Fibroblast of skin of left biceps (primary cell): Measurements from ENCODE around the gene PCDHGB1.
"Not testable (repeated sequence)": the region's sequence is repeated elsewhere in the genome, so short reads cannot be mapped to it uniquely, and the experiment has no call there.

Experiments used
- DNase-seq, 2 experiments: peaks; one replicate each; pipeline ENCODE4 v3.0.0-alpha.2; 2013; ENCODE audit warnings: low read depth in 2 of 2

Gene PCDHGB1

DNA sequence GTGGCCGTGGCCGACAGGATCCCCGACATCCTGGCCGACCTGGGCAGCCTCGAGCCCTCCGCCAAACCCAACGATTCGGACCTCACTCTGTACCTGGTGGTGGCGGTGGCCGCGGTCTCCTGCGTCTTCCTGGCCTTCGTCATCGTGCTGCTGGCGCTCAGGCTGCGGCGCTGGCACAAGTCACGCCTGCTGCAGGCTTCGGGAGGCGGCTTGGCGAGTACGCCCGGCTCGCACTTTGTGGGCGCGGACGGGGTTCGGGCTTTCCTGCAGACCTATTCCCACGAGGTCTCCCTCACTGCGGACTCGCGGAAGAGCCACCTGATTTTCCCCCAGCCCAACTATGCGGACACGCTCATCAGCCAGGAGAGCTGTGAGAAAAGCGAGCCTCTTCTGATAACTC, 3.9 kb upstream of the PCDHGB1 start:
- DNase-seq, result not testable (repeated sequence)

DNA sequence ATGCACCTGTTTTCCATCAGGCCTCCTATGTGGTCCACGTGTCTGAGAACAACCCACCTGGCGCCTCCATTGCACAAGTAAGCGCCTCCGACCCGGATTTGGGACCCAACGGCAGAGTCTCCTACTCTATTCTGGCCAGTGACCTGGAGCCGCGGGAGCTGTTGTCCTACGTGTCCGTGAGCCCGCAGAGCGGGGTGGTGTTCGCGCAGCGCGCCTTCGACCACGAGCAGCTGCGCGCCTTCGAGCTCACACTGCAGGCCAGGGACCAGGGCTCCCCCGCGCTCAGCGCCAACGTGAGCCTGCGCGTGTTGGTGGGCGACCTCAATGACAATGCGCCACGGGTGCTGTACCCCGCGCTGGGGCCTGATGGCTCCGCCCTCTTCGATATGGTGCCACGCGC, 1.7 kb downstream of the PCDHGB1 start:
- DNase-seq, result no peak

DNA sequence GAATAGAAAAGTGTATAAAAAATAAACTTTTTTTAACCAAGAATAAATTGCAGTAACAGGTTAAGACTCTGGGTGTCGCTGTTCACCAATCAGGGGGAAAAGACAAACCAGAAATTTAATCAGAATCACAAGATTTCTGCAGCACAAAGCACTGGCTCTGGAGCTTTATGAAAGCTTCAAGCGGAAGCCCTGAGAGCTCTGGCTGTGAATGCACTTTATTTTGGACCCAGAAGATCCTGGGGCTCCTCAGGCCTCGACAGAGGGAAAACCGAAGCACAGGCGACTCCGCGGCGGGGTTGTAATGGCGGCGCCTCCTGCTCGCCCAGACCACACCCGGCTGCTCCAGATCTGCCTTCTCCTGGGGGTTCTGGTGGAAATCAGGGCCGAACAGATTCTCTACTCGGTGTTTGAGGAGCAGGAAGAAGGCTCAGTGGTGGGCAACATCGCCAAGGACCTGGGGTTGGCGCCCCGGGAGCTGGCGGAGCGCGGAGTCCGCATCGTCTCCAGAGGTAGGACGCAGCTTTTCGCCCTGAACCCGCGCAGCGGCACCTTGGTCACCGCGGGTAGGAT, 5.1 kb downstream of the PCDHGB1 start, which contains the start of gene PCDHGA4:
TSS of gene PCDHGA4 (plus strand) at position 122 of the 570 bp plus-strand sequence. CDS start at position 209, 87 bp downstream.
- DNase-seq, result no peak

DNA sequence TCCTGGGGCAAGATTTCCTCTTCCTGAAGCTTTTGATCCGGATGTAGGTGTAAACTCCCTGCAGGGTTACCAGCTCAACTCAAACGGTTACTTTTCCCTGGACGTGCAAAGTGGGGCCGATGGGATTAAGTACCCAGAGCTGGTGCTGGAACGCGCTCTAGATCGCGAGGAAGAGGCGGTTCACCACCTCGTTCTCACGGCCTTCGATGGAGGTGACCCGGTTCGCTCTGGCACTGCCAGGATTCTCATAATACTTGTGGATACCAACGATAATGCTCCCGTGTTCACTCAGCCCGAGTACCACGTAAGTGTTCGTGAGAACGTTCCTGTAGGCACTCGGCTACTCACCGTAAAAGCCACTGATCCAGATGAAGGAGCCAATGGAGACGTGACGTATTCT, 5.7 kb downstream of the PCDHGB1 start:
- no peak for DNase-seq

DNA sequence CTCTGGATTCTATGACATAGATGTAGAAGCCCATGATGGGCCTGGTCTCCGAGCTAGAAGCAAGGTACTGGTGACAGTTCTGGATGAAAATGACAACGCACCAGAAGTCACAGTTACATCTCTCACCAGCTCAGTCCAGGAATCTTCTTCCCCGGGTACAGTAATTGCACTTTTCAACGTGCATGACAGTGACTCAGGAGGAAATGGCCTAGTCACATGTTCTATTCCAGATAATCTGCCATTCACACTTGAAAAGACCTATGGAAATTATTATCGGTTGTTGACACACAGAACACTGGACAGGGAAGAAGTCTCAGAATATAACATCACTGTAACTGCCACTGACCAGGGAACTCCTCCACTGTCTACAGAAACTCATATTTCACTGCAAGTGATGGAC, 6.2 kb downstream of the PCDHGB1 start:
- no peak for DNase-seq

DNA sequence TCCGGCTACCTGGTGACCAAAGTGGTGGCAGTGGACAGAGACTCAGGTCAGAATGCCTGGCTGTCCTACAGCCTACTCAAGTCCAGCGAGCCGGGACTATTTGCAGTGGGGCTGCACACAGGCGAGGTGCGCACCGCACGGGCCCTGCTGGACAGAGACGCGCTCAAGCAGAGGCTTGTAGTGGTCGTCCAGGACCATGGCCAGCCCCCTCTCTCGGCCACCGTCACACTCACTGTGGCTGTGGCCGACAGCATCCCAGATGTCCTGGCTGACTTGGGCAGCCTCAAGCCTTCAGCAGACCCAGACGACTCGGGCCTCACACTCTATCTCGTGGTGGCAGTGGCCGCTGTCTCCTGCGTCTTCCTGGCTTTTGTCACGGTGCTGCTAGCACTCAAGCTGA, 7.1 kb downstream of the PCDHGB1 start:
- DNase-seq, result no peak

DNA sequence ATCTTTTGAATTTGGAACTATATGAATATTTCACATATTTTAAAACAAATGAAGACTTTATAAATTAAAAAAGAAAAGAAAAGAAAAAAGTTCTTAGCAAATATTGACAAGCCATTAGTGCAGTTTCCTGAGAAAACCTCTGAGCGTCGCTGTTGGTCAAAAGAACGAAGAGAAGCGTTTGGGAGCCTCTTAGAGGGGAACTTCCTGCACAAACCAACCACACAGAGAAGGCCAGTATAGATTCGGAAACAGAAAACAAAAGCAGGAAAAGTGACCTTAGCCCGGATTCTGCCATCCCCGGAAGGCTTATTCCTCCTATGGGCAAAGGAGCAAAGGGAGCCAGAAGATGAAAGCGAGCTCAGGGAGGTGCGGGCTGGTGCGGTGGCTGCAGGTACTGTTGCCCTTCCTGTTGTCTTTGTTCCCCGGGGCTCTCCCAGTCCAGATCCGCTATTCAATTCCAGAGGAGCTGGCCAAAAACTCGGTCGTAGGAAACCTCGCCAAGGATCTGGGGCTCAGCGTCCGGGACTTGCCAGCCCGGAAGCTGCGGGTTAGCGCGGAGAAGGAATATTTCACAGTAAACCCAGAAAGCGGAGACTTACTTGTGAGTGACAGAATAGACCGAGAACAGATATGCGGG, 10.0 kb downstream of the PCDHGB1 start, which contains the start of gene PCDHGB2:
TSS of gene PCDHGB2 (plus strand) at position 205 of the 637 bp plus-strand sequence. CDS start at position 347, 142 bp downstream.
- DNase-seq, result no peak

DNA sequence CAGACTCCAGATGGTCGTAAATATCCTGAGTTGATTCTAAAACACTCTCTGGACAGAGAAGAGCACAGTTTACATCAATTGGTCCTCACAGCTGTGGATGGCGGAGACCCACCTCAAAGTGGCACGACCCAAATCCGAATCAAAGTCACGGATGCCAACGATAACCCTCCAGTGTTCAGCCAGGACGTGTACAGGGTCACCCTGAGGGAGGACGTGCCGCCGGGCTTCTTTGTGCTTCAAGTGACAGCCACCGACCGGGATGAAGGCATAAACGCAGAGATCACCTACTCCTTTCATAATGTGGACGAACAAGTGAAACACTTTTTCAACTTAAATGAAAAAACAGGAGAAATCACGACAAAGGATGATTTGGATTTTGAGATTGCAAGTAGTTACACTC, 10.8 kb downstream of the PCDHGB1 start:
- no peak for DNase-seq

DNA sequence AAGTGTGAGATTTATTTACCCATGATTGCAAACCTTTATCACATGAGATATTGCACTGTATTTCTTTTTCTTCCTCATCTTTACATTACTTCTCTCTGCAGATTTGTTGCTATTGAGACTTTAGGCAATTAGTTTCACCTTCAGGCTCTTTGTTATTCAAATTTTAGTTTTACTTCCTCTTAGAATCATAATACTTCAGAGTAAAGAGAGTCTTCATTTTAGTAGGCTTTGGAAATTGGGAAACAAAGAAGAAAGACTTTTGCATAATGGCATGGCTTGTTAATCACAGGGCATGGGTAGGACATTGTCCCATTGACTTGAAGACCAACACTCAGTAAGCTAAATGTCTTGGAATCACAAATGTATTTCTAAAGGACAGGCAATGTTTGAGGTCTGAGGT, 12.8 kb downstream of the PCDHGB1 start:
- no peak for DNase-seq

DNA sequence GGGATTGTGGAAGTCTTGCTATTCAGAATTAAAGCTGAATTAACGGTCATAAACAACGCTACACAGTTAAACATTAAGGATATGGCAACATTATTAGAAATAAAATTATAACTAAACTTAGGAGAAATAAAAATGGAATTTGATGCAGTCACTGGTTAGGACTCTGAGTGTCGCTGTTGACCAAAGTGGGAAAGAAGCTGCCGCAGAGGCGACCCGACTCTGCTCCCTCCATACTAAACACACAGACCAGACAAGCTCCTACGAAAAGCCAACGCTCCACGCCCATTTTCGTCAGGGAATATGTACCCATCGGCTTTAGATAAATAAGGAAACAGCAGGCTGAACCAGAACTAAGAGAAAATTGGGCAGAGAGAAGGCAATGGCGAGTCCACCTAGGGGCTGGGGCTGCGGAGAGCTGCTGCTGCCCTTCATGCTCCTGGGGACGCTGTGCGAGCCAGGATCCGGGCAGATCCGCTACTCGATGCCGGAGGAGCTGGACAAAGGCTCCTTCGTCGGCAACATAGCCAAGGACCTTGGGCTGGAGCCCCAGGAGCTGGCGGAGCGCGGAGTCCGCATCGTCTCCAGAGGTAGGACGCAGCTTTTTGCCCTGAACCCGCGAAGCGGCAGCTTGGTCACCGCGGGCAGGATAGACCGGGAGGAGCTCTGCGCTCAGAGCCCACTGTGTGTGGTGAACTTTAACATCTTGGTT, 14.2 kb downstream of the PCDHGB1 start, which contains the start of gene PCDHGA5:
TSS of gene PCDHGA5 (plus strand) at position 211 of the 709 bp plus-strand sequence. CDS start at position 380, 169 bp downstream.
- DNase-seq, result no peak

DNA sequence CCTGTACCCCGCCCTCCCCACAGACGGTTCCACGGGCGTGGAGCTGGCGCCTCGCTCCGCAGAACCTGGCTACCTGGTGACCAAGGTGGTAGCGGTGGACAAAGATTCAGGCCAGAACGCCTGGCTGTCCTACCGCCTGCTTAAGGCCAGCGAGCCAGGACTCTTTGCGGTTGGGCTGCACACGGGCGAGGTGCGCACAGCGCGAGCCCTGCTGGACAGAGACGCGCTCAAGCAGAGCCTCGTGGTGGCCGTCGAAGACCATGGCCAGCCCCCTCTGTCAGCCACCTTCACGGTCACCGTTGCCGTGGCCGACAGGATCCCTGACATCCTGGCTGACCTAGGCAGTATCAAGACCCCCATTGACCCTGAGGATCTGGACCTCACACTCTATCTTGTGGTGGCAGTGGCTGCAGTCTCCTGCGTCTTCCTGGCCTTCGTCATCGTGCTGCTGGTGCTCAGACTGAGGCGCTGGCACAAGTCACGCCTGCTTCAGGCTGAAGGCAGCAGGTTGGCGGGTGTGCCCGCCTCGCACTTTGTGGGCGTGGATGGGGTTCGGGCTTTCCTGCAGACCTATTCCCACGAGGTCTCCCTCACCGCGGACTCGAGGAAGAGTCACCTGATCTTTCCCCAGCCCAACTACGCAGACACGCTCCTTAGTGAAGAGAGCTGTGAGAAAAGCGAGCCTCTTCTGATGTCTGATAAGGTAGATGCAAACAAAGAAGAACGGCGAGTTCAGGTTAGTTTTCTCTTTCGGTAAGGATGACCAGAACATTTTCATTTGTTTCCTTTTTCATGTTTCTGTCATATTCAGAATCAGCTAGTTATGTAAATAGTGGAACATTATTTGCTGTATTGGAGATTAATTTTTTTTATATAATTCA, 16.4 kb downstream of the PCDHGB1 start:
- no peak for DNase-seq

DNA sequence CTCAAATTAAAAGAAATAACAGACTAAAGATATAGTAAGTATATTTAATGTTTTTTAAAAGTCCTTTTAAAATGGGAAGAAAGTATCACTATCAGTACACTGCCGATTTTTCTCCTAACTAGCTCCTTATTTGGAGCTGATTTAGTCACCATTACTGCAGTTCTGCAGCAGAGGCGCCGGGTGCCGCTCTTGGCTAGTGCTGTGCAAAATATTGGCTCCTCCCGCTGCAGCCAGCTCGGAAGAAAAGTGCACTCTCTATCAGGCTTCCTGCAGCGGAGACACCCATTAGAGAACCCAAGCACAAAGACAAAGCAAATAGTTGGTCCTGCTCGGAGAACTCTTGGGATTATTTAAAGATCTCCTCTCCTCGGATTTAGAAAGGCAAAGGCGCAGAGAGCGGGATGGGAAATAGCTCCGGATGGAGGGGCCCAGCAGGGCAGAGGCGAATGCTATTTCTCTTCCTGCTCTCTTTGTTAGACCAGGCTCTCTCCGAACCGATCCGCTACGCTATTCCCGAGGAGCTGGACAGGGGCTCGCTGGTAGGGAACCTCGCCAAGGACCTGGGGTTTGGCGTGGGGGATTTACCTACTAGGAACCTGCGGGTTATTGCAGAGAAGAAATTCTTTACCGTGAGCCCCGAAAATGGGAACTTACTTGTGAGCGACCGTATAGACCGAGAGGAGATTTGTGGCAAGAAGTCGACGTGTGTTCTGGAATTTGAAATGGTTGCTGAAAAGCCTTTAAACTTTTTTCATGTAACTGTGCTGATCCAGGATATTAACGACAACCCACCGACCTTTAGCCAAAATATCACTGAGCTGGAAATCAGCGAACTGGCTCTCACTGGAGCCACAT, 20.3 kb downstream of the PCDHGB1 start, which contains the start of gene PCDHGB3:
TSS of gene PCDHGB3 (plus strand) at position 249 of the 855 bp plus-strand sequence. CDS start at position 402, 153 bp downstream.
- no peak for DNase-seq

DNA sequence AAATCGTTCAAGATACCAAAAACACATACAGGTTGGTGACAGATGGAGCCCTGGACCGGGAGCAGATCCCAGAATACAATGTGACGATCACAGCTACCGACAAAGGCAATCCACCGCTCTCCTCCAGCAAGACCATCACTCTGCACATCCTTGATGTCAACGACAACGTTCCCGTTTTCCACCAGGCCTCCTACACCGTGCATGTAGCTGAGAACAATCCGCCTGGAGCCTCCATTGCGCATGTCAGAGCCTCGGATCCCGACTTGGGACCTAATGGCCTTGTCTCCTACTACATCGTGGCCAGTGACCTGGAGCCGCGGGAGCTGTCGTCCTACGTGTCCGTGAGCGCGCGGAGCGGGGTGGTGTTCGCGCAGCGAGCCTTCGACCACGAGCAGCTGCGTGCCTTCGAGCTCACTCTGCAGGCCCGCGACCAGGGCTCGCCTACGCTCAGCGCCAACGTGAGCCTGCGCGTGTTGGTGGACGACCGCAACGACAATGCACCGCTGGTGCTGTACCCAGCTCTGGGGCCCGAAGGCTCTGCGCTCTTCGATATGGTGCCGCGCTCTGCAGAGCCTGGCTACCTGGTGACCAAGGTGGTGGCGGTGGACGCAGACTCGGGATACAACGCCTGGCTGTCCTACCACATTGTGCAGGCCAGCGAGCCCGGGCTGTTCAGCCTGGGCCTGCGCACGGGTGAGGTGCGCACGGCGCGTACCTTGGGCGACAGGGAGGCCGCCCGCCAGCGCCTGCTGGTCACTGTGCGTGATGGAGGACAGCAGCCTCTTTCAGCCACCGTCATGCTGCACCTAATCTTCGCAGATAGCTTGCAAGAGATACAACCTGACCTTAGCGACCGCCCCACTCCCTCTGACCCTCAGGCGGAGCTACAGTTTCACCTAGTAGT, 21.9 kb downstream of the PCDHGB1 start:
- DNase-seq, result no peak

DNA sequence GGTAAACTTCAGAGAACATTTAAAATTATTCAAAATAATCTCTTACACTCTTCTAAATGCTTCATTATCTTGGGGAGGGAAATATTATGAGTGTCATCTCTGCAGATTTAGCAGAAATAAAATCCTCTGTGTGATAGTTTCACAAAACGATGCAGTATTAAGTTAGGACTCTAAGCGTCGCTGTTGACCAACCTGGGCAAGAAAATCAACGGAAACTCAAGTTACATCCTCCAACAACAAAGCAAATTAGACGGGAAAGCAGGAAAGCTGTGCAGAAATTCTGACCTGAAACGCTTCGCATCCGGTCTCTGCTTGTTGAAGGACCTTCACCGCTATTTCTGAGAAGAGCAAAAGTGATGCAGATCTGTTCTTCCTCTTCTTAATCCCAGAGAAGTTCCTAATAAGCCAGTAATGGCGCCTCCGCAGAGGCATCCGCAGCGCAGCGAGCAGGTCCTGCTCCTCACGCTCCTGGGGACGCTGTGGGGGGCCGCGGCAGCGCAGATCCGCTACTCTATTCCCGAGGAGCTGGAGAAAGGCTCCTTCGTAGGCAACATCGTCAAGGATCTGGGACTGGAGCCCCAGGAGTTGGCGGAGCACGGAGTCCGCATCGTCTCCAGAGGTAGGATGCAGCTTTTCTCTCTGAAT, 23.9 kb downstream of the PCDHGB1 start, which contains the start of gene PCDHGA6:
TSS of gene PCDHGA6 (plus strand) at position 219 of the 645 bp plus-strand sequence. CDS start at position 412, 193 bp downstream.
- DNase-seq, result no peak

DNA sequence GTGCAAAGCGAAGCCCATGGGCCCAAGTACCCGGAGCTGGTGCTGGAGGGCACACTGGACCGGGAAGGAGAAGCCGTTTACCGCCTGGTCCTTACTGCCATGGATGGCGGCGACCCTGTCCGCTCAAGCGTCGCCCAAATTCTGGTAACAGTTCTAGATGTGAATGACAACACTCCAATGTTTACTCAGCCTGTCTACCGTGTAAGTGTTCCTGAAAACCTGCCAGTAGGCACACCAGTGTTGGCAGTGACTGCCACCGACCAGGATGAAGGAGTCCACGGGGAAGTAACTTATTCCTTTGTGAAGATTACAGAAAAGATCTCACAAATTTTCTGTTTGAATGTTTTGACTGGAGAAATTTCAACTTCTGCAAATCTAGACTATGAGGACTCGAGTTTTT, 24.7 kb downstream of the PCDHGB1 start:
- no peak for DNase-seq

DNA sequence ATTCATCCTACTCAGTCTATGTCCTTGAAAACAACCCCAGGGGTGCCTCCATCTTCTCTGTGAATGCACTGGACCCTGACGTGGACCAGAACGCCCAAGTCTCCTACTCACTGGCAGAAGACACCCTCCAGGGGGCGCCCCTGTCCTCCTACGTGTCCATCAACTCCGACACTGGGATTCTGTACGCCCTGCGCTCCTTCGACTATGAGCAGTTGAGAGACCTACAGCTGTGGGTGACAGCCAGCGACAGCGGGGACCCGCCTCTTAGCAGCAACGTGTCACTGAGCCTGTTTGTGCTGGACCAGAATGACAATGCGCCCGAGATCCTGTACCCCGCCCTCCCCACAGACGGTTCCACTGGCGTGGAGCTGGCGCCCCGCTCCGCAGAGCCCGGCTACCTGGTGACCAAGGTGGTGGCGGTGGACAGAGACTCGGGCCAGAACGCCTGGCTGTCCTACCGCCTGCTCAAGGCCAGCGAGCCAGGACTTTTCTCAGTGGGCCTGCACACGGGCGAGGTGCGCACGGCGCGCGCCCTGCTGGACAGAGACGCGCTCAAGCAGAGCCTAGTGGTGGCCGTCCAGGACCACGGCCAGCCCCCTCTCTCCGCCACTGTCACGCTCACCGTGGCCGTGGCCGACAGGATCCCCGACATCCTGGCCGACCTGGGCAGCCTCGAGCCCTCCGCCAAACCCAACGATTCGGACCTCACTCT, 25.7 kb downstream of the PCDHGB1 start:
- DNase-seq, result not testable (repeated sequence)

DNA sequence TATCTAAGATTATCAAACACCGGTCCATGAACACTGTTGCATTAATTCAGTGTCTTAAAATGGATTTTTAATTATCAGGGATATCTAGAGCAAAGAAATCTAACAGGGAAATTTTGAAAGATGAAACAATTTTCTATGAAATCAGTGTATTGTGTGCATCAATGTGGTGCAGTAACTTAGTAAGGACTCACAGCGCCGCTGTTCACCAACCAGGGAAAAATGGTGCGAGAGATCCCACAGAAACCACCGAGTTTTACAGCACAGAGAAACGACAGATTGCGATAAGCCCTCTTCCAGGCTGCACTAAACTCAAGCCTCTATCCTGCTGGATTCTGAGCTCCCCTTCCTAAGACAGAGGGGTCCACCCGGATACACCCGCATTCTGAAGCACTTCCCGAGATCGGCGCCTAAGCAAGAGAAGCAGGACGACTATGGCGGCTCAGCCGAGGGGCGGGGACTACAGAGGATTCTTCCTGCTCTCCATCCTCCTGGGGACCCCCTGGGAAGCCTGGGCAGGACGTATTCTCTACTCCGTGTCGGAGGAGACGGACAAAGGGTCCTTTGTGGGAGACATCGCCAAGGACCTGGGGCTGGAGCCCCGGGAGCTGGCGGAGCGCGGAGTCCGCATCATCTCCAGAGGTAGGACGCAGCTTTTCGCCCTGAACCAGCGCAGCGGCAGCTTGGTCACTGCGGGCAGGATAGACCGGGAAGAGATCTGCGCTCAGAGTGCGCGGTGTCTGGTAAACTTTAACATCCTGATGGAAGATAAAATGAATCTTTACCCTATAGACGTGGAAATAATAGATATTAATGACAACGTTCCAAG, 32.8 kb downstream of the PCDHGB1 start, which contains the start of gene PCDHGA7:
TSS of gene PCDHGA7 (plus strand) at position 274 of the 826 bp plus-strand sequence. CDS start at position 432, 158 bp downstream.
- no peak for DNase-seq
